Measurements from ENCODE around the gene FGF3. TPM values are rescaled to one million over a fixed set of nuclear protein-coding genes. Genes with fewer than 3 reads are reported as not detected.

The FGF3 gene
- total RNA-seq, 1 donor from 2014 or later, result not detected

GRCh38 chr11:69825037-69825834 lies 6.0 kb upstream of the FGF3 start:
- no peak for DNase-seq (ENCODE audit: low spot score in 2 of 2)
- no peak overlapping the region for H3K27ac ChIP-seq
- no peaks in the 10 kb centered on the region for H3K4me1 ChIP-seq
- no peaks in the 10 kb centered on the region for H3K27me3 ChIP-seq
- intact Hi-C loops (cut with DNase I), result no loop called here
- no peaks in the 10 kb centered on the region for H3K9me3 ChIP-seq
- no peak for TF ChIP-seq CTCF (IDR thresholded peaks at IDR 0.05)
- no peaks in the 10 kb centered on the region for H3K36me3 ChIP-seq
- H3K4me3 ChIP-seq, result no peak overlapping the region

- intact Hi-C loops (cut with DNase I), result no loop called here
- TF ChIP-seq CTCF (IDR thresholded peaks at IDR 0.05), result no peak
- H3K4me3 ChIP-seq, result no peak overlapping the region
- H3K27me3 ChIP-seq, result no peaks in the 10 kb centered on the region
- H3K4me1 ChIP-seq, result no peaks in the 10 kb centered on the region
- H3K36me3 ChIP-seq, result no peaks in the 10 kb centered on the region
- H3K9me3 ChIP-seq, result no peaks in the 10 kb centered on the region
- H3K27ac ChIP-seq, result no peak overlapping the region
- DNase-seq (ENCODE audit: low spot score in 2 of 2), result no peak
Observed at GRCh38 chr11:69823641-69824265, 4.5 kb upstream of the FGF3 start.

GRCh38 chr11:69822676-69823494 lies 3.7 kb upstream of the FGF3 start:
- Histone ChIP-seq H3K9me3 (no peaks in the 10 kb centered on the region), H3K27ac (no peak overlapping the region), H3K27me3 (no peaks in the 10 kb centered on the region), H3K4me3 (no peak overlapping the region), H3K4me1 (no peaks in the 10 kb centered on the region), H3K36me3 (no peaks in the 10 kb centered on the region)
- no peak for TF ChIP-seq CTCF (IDR thresholded peaks at IDR 0.05)
- intact Hi-C loops (cut with DNase I), result no loop called here
- DNase-seq (ENCODE audit: low spot score in 2 of 2), result no peak

GRCh38 chr11:69821511-69822040 lies 2.4 kb upstream of the FGF3 start:
- Histone ChIP-seq H3K4me3 (no peak overlapping the region), H3K27me3 (no peaks in the 10 kb centered on the region), H3K9me3 (no peaks in the 10 kb centered on the region), H3K4me1 (no peaks in the 10 kb centered on the region), H3K36me3 (no peaks in the 10 kb centered on the region), H3K27ac (no peak overlapping the region)
- intact Hi-C loops (cut with DNase I), result no loop called here
- DNase-seq (ENCODE audit: low spot score in 2 of 2), result no peak
- no peak for TF ChIP-seq CTCF (IDR thresholded peaks at IDR 0.05)

GRCh38 chr11:69820441-69820840 lies 1.2 kb upstream of the FGF3 start:
- Histone ChIP-seq H3K9me3 (no peaks in the 10 kb centered on the region), H3K27me3 (no peaks in the 10 kb centered on the region), H3K4me3 (no peak overlapping the region), H3K4me1 (no peaks in the 10 kb centered on the region), H3K27ac (no peak overlapping the region), H3K36me3 (no peaks in the 10 kb centered on the region)
- DNase-seq (ENCODE audit: low spot score in 2 of 2), result no peak
- intact Hi-C loops (cut with DNase I), result no loop called here
- no peak for TF ChIP-seq CTCF (IDR thresholded peaks at IDR 0.05)

Measured in ascending aorta (tissue), 2 donors.